ENCODE results near the gene MED12L. TPM values are rescaled to one million over a fixed set of nuclear protein-coding genes. Genes with fewer than 3 reads are reported as not detected.
A peak's percentile ranks its signal among the peaks of the same experiment; 100 is the strongest.

The MED12L gene
- total and polyA plus RNA-seq, 9 of the 15 experiments (the other 6 are each of a cell fraction or from before 2014, with no cell fraction given): not detected

DNA sequence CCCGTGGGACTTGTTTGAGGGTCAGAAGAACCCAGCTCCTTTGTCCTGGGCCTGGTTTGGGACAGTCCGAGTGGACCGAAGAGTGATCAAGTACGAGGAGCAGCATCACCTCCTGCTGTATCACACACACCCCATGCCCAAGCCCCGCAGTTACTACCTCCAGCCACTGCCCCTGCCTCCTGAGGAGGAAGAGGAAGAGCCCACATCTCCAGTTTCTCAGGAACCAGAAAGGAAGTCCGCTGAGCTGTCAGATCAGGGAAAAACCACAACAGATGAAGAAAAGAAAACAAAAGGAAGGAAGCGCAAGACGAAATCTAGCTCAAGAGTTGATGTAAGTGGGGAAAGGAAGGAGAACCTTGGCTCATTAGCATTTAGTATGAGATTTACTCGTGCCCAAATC, 302.4 kb downstream of the MED12L start:
- no peaks in the 10 kb centered on the region for H4K20me1 ChIP-seq (replicated peaks; ENCODE audit: control insufficient read depth, insufficient read depth, low read length)
- TF ChIP-seq FOXK1 (CRISPR knock-in tag; IDR thresholded peaks at IDR 0.05; ENCODE audit: borderline replicate concordance): no peak
- no peak for TF ChIP-seq ZNF354B (CRISPR knock-in tag; IDR thresholded peaks at IDR 0.05)
- no peak for TF ChIP-seq BACH1 (tag; IDR thresholded peaks at IDR 0.05)
- no peak for TF ChIP-seq ZKSCAN8 (CRISPR knock-in tag; IDR thresholded peaks at IDR 0.05)
- TF ChIP-seq KDM4B (IDR thresholded peaks at IDR 0.05; ENCODE audit: borderline replicate concordance in 2 of 2, low read depth in 1 of 2): no peak
- TF ChIP-seq LEF1 (IDR thresholded peaks at IDR 0.05): no peak
- TF ChIP-seq ZNF133 (CRISPR knock-in tag; IDR thresholded peaks at IDR 0.05): no peak
- TF ChIP-seq FOXJ2 (tag; IDR thresholded peaks at IDR 0.05): no peak
- TF ChIP-seq SNRNP70 (optimal IDR thresholded peaks at IDR 0.05; ENCODE audit: low read depth, low read length): no peak
- TF ChIP-seq, protein P1, sequence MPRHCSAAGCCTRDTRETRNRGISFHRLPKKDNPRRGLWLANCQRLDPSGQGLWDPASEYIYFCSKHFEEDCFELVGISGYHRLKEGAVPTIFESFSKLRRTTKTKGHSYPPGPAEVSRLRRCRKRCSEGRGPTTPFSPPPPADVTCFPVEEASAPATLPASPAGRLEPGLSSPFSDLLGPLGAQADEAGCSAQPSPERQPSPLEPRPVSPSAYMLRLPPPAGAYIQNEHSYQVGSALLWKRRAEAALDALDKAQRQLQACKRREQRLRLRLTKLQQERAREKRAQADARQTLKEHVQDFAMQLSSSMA (CRISPR knock-in tag; IDR thresholded peaks at IDR 0.05): no peak
- no peak for TF ChIP-seq JUNB (CRISPR knock-in tag; conservative IDR thresholded peaks at IDR 0.05)
- TF ChIP-seq MTA3 (IDR thresholded peaks at IDR 0.05; ENCODE audit: borderline replicate concordance): no peak
- TF ChIP-seq XRCC4 (IDR thresholded peaks at IDR 0.05; ENCODE audit: extremely low read depth, insufficient read depth, insufficient read length): no peak
- no peak for TF ChIP-seq GABPA (tag; conservative IDR thresholded peaks at IDR 0.05; ENCODE audit: low read depth)
- TF ChIP-seq CSDE1 (IDR thresholded peaks at IDR 0.05): no peak
- no peak for TF ChIP-seq PPARD (CRISPR knock-in tag; IDR thresholded peaks at IDR 0.05)
- TF ChIP-seq, protein P2, sequence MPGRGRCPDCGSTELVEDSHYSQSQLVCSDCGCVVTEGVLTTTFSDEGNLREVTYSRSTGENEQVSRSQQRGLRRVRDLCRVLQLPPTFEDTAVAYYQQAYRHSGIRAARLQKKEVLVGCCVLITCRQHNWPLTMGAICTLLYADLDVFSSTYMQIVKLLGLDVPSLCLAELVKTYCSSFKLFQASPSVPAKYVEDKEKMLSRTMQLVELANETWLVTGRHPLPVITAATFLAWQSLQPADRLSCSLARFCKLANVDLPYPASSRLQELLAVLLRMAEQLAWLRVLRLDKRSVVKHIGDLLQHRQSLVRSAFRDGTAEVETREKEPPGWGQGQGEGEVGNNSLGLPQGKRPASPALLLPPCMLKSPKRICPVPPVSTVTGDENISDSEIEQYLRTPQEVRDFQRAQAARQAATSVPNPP (IDR thresholded peaks at IDR 0.05; ENCODE audit: borderline replicate concordance, insufficient read depth, insufficient read length): no peak
- ChIA-PET CTCF (ENCODE audit: low intra/inter-chr PET ratio) (no interaction called here), POLR2A (interaction anchor here (0.8 to 1.2 kb wide), 3 partner anchors 9 to 20 kb away, joined by 4 to 5 read pairs (median 4); no protein-coding TSS in a partner anchor)
- no peak overlapping the region for H3K27ac ChIP-seq (ENCODE audit: extremely low read depth, low read depth, low read length)
- intact Hi-C loops (cut with micrococcal nuclease) (no loop called here), in situ Hi-C loops (cut with MboI) (no loop called here)
- no peaks in the 10 kb centered on the region for H3K4me1 ChIP-seq (replicated peaks in 1 of 2; ENCODE audit: control insufficient read depth in 2 of 2, insufficient read depth in 2 of 2, low read length in 2 of 2)
- H3K79me2 ChIP-seq (ENCODE audit: control insufficient read depth, insufficient read depth, low read length): no peaks in the 10 kb centered on the region
- H3K9me3 ChIP-seq (replicated peaks; ENCODE audit: control insufficient read depth, insufficient read depth, low read depth, low read length): no peaks in the 10 kb centered on the region
- WGBS (ENCODE audit: insufficient coverage, low coverage, missing lambda C conversion rate): 8% methylated on average over 9 of the region's 9 CpGs
- no peak overlapping the region for H3K9ac ChIP-seq (ENCODE audit: insufficient read depth in 1 of 2, low read depth in 2 of 2, low read length in 2 of 2)
- no peaks in the 10 kb centered on the region for H3K9me1 ChIP-seq (ENCODE audit: control insufficient read depth, insufficient read depth, low read length)
- H3K36me3 ChIP-seq (ENCODE audit: control insufficient read depth, insufficient read depth, low read length): no peaks in the 10 kb centered on the region
- no TSS peak for BruUV-seq (replicated peaks)
- H3K4me3 ChIP-seq: no peak overlapping the region
- H3K4me2 ChIP-seq (ENCODE audit: insufficient read depth, low read length): no peak overlapping the region
- ATAC-seq (no peak), FAIRE-seq (no peak), DNase-seq (ENCODE audit: extremely low read depth in 1 of 4, low spot score in 3 of 4) (no peak)
- H2AFZ ChIP-seq (ENCODE audit: low read depth, low read length): peak overlapping the region; percentile 20; the same call in 1 of the 2 replicates
- H3K27me3 ChIP-seq (ENCODE audit: control insufficient read depth in 2 of 2, insufficient read depth in 2 of 2, low read length in 2 of 2): peaks cover 0 to 5% of the 10 kb centered on the region in 2 experiments; a peak in 3 of 5 replicates

All from K562 (cell line).